ENCODE measurements around the gene PDK2.

DNA sequence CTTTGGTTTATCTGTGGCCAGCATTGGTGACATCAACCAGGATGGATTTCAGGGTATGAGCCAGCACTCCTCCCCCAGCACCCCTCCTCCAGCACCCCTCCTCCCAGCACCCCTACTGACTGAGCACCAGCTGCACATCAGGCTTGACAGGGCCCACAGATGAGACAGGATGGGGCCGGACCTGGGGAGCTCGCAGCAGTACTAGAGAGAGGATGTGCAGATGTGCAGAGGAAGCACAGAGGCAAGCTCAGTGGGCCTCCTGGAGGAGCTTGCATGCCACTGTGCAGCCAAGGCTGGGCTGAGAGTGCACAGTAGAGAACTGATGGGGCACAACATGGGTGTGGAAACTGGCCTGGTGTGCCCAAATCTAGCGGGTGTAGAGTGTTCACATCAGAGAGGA lies 23.0 kb upstream of the PDK2 start:
- TF ChIP-seq EZH2phosphoT487 (IDR thresholded peaks at IDR 0.05; ENCODE audit: borderline replicate concordance, low read length) = no peak
- TF ChIP-seq, protein P1, sequence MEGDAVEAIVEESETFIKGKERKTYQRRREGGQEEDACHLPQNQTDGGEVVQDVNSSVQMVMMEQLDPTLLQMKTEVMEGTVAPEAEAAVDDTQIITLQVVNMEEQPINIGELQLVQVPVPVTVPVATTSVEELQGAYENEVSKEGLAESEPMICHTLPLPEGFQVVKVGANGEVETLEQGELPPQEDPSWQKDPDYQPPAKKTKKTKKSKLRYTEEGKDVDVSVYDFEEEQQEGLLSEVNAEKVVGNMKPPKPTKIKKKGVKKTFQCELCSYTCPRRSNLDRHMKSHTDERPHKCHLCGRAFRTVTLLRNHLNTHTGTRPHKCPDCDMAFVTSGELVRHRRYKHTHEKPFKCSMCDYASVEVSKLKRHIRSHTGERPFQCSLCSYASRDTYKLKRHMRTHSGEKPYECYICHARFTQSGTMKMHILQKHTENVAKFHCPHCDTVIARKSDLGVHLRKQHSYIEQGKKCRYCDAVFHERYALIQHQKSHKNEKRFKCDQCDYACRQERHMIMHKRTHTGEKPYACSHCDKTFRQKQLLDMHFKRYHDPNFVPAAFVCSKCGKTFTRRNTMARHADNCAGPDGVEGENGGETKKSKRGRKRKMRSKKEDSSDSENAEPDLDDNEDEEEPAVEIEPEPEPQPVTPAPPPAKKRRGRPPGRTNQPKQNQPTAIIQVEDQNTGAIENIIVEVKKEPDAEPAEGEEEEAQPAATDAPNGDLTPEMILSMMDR (conservative IDR thresholded peaks at IDR 0.05; ENCODE audit: low read depth, low read length) = no peak
